ENCODE measurements around the gene STXBP1. TPM values are rescaled to one million over a fixed set of nuclear protein-coding genes. Genes with fewer than 3 reads are reported as not detected.

STXBP1 gene
- total RNA-seq, 1 donor from 2014 or later, result 23.4 TPM

- no peak overlapping the region for H3K27ac Mint-ChIP-seq
- no peak for TF ChIP-seq CTCF (IDR thresholded peaks at IDR 0.05; ENCODE audit: unreplicated experiment)
- no peak overlapping the region for H3K4me3 Mint-ChIP-seq (ENCODE audit: low read depth)
- no peak for DNase-seq (ENCODE audit: low spot score, unreplicated experiment)
- H3K36me3 Mint-ChIP-seq (ENCODE audit: insufficient read depth), result no peaks in the 10 kb centered on the region
- peaks cover 4% of the 10 kb centered on the region for H3K27me3 Mint-ChIP-seq
- H3K9me3 Mint-ChIP-seq (ENCODE audit: low read depth), result no peaks in the 10 kb centered on the region
- peaks cover 5% of the 10 kb centered on the region for H3K4me1 Mint-ChIP-seq (ENCODE audit: low read depth)
Measured at GRCh38 chr9:127720865-127721227, 108.8 kb downstream of the STXBP1 start.

GRCh38 chr9:127721391-127721821, 109.3 kb downstream of the STXBP1 start:
- Mint-ChIP-seq H3K36me3 (ENCODE audit: insufficient read depth) (no peaks in the 10 kb centered on the region), H3K27me3 (peaks cover 4% of the 10 kb centered on the region), H3K27ac (no peak overlapping the region), H3K4me3 (ENCODE audit: low read depth) (no peak overlapping the region), H3K9me3 (ENCODE audit: low read depth) (no peaks in the 10 kb centered on the region), H3K4me1 (ENCODE audit: low read depth) (no peaks in the 10 kb centered on the region)
- TF ChIP-seq CTCF (IDR thresholded peaks at IDR 0.05; ENCODE audit: unreplicated experiment), result no peak
- no peak for DNase-seq (ENCODE audit: low spot score, unreplicated experiment)

- Mint-ChIP-seq H3K27me3 (peaks cover 4% of the 10 kb centered on the region), H3K9me3 (ENCODE audit: low read depth) (no peaks in the 10 kb centered on the region), H3K36me3 (ENCODE audit: insufficient read depth) (no peaks in the 10 kb centered on the region), H3K27ac (no peak overlapping the region), H3K4me1 (ENCODE audit: low read depth) (no peaks in the 10 kb centered on the region), H3K4me3 (ENCODE audit: low read depth) (no peak overlapping the region)
- no peak for TF ChIP-seq CTCF (IDR thresholded peaks at IDR 0.05; ENCODE audit: unreplicated experiment)
- no peak for DNase-seq (ENCODE audit: low spot score, unreplicated experiment)
Measured at GRCh38 chr9:127722055-127722745, 110.1 kb downstream of the STXBP1 start.

GRCh38 chr9:127723013-127723412, 110.9 kb downstream of the STXBP1 start:
- no peak for DNase-seq (ENCODE audit: low spot score, unreplicated experiment)
- Mint-ChIP-seq H3K27ac (no peak overlapping the region), H3K36me3 (ENCODE audit: insufficient read depth) (no peaks in the 10 kb centered on the region), H3K4me1 (ENCODE audit: low read depth) (no peaks in the 10 kb centered on the region), H3K4me3 (ENCODE audit: low read depth) (no peak overlapping the region), H3K9me3 (ENCODE audit: low read depth) (no peaks in the 10 kb centered on the region), H3K27me3 (peaks cover 4% of the 10 kb centered on the region)
- no peak for TF ChIP-seq CTCF (IDR thresholded peaks at IDR 0.05; ENCODE audit: unreplicated experiment)

GRCh38 chr9:127723444-127723843, 111.4 kb downstream of the STXBP1 start:
- Mint-ChIP-seq H3K27me3 (peaks cover 4% of the 10 kb centered on the region), H3K36me3 (ENCODE audit: insufficient read depth) (no peaks in the 10 kb centered on the region), H3K4me3 (ENCODE audit: low read depth) (no peak overlapping the region), H3K9me3 (ENCODE audit: low read depth) (no peaks in the 10 kb centered on the region), H3K4me1 (ENCODE audit: low read depth) (no peaks in the 10 kb centered on the region), H3K27ac (no peak overlapping the region)
- no peak for DNase-seq (ENCODE audit: low spot score, unreplicated experiment)
- TF ChIP-seq CTCF (IDR thresholded peaks at IDR 0.05; ENCODE audit: unreplicated experiment), result no peak

All from progenitor cell of endocrine pancreas (in vitro differentiated cells).